ENCODE data around the gene WSCD2. TPM values are rescaled to one million over a fixed set of nuclear protein-coding genes. Genes with fewer than 3 reads are reported as not detected.

WSCD2 gene
- total and polyA plus RNA-seq, 2 experiments from 2014 or later, result not detected

- Histone ChIP-seq H2AFZ (no peak overlapping the region), H3K4me3 (no peak overlapping the region), H3K36me3 (ENCODE audit: low read depth) (no peaks in the 10 kb centered on the region), H3K27me3 (replicated peaks; ENCODE audit: insufficient read depth) (no peaks in the 10 kb centered on the region), H3K9me3 (ENCODE audit: low read depth) (no peaks in the 10 kb centered on the region), H3K9me2 (ENCODE audit: insufficient read depth) (no peaks in the 10 kb centered on the region), H4K20me1 (ENCODE audit: insufficient read depth) (no peaks in the 10 kb centered on the region), H3K4me1 (ENCODE audit: insufficient read depth) (no peaks in the 10 kb centered on the region), H3F3A (ENCODE audit: insufficient read depth) (no peaks in the 10 kb centered on the region), H3K9ac (no peak overlapping the region), H3K27ac (no peak overlapping the region), H3K79me2 (ENCODE audit: insufficient read depth) (no peaks in the 10 kb centered on the region), H3K4me2 (ENCODE audit: unreplicated experiment) (no peak overlapping the region)
- no peak for DNase-seq
- TF ChIP-seq EZH2phosphoT487 (IDR thresholded peaks at IDR 0.05; ENCODE audit: insufficient read depth, low read depth) (no peak), EZH2 (IDR thresholded peaks at IDR 0.05; ENCODE audit: insufficient read depth, poor library complexity, severe bottlenecking) (no peak)
- in situ Hi-C loops (cut with MboI), result no loop called here
- WGBS, 2 experiments (ENCODE audit: low coverage in 1 of 2, low lambda C conversion rate in 2 of 2, missing lambda C conversion rate in 2 of 2), result 36 to 43% methylated on average over 6 of the region's 6 CpGs
Observed at GRCh38 chr12:108146035-108146893, 17.2 kb downstream of the WSCD2 start.

GRCh38 chr12:108147279-108147678, 18.2 kb downstream of the WSCD2 start:
- Histone ChIP-seq H4K20me1 (ENCODE audit: insufficient read depth) (no peaks in the 10 kb centered on the region), H3K4me3 (no peak overlapping the region), H3K9ac (no peak overlapping the region), H3K36me3 (ENCODE audit: low read depth) (no peaks in the 10 kb centered on the region), H3K27ac (no peak overlapping the region), H3K9me2 (ENCODE audit: insufficient read depth) (no peaks in the 10 kb centered on the region), H2AFZ (no peak overlapping the region), H3K4me2 (ENCODE audit: unreplicated experiment) (no peak overlapping the region), H3K9me3 (ENCODE audit: low read depth) (no peaks in the 10 kb centered on the region), H3F3A (ENCODE audit: insufficient read depth) (no peaks in the 10 kb centered on the region), H3K79me2 (ENCODE audit: insufficient read depth) (no peaks in the 10 kb centered on the region), H3K4me1 (ENCODE audit: insufficient read depth) (no peaks in the 10 kb centered on the region), H3K27me3 (replicated peaks; ENCODE audit: insufficient read depth) (no peaks in the 10 kb centered on the region)
- in situ Hi-C loops (cut with MboI), result no loop called here
- TF ChIP-seq EZH2 (IDR thresholded peaks at IDR 0.05; ENCODE audit: insufficient read depth, poor library complexity, severe bottlenecking) (no peak), EZH2phosphoT487 (IDR thresholded peaks at IDR 0.05; ENCODE audit: insufficient read depth, low read depth) (no peak)
- 42 to 47% methylated on average over 5 of the region's 5 CpGs for WGBS, 2 experiments (ENCODE audit: low coverage in 1 of 2, low lambda C conversion rate in 2 of 2, missing lambda C conversion rate in 2 of 2)
- DNase-seq, result no peak

- no peak overlapping the region for H2AFZ ChIP-seq
- in situ Hi-C loops (cut with MboI), result no loop called here
- no peaks in the 10 kb centered on the region for H3F3A ChIP-seq (ENCODE audit: insufficient read depth)
- no peaks in the 10 kb centered on the region for H3K9me2 ChIP-seq (ENCODE audit: insufficient read depth)
- no peaks in the 10 kb centered on the region for H3K36me3 ChIP-seq (ENCODE audit: low read depth)
- no peak overlapping the region for H3K4me3 ChIP-seq
- no peaks in the 10 kb centered on the region for H3K27me3 ChIP-seq (replicated peaks; ENCODE audit: insufficient read depth)
- H3K9me3 ChIP-seq (ENCODE audit: low read depth), result no peaks in the 10 kb centered on the region
- H3K27ac ChIP-seq, result no peak overlapping the region
- no peaks in the 10 kb centered on the region for H3K4me1 ChIP-seq (ENCODE audit: insufficient read depth)
- no peaks in the 10 kb centered on the region for H4K20me1 ChIP-seq (ENCODE audit: insufficient read depth)
- no peak overlapping the region for H3K9ac ChIP-seq
- no peak for TF ChIP-seq EZH2 (IDR thresholded peaks at IDR 0.05; ENCODE audit: insufficient read depth, poor library complexity, severe bottlenecking)
- no peak for TF ChIP-seq EZH2phosphoT487 (IDR thresholded peaks at IDR 0.05; ENCODE audit: insufficient read depth, low read depth)
- H3K4me2 ChIP-seq (ENCODE audit: unreplicated experiment), result no peak overlapping the region
- no peaks in the 10 kb centered on the region for H3K79me2 ChIP-seq (ENCODE audit: insufficient read depth)
- 27 to 28% methylated on average over 3 of the region's 3 CpGs for WGBS, 2 experiments (ENCODE audit: low coverage in 1 of 2, low lambda C conversion rate in 2 of 2, missing lambda C conversion rate in 2 of 2)
- no peak for DNase-seq
Observed at GRCh38 chr12:108148521-108149074, 19.5 kb downstream of the WSCD2 start.

- H3K9me3 ChIP-seq (ENCODE audit: low read depth), result no peaks in the 10 kb centered on the region
- no peaks in the 10 kb centered on the region for H3K36me3 ChIP-seq (ENCODE audit: low read depth)
- 59 to 63% methylated on average over 7 of the region's 7 CpGs for WGBS, 2 experiments (ENCODE audit: low coverage in 1 of 2, low lambda C conversion rate in 2 of 2, missing lambda C conversion rate in 2 of 2)
- H3K4me1 ChIP-seq (ENCODE audit: insufficient read depth), result no peaks in the 10 kb centered on the region
- H3K4me3 ChIP-seq, result no peak overlapping the region
- TF ChIP-seq EZH2phosphoT487 (IDR thresholded peaks at IDR 0.05; ENCODE audit: insufficient read depth, low read depth) (no peak), EZH2 (IDR thresholded peaks at IDR 0.05; ENCODE audit: insufficient read depth, poor library complexity, severe bottlenecking) (no peak)
- no peaks in the 10 kb centered on the region for H4K20me1 ChIP-seq (ENCODE audit: insufficient read depth)
- no peaks in the 10 kb centered on the region for H3K9me2 ChIP-seq (ENCODE audit: insufficient read depth)
- H3K9ac ChIP-seq, result no peak overlapping the region
- H3K27ac ChIP-seq, result no peak overlapping the region
- no peaks in the 10 kb centered on the region for H3F3A ChIP-seq (ENCODE audit: insufficient read depth)
- H3K79me2 ChIP-seq (ENCODE audit: insufficient read depth), result no peaks in the 10 kb centered on the region
- no peak overlapping the region for H3K4me2 ChIP-seq (ENCODE audit: unreplicated experiment)
- in situ Hi-C loops (cut with MboI), result no loop called here
- H3K27me3 ChIP-seq (replicated peaks; ENCODE audit: insufficient read depth), result no peaks in the 10 kb centered on the region
- H2AFZ ChIP-seq, result no peak overlapping the region
- DNase-seq, result no peak
Observed at GRCh38 chr12:108150436-108150835, 21.3 kb downstream of the WSCD2 start.
